Measurements from ENCODE around the gene HSPE1.
"Not testable (repeated sequence)": the region's sequence is repeated elsewhere in the genome, so short reads cannot be mapped to it uniquely, and the experiment has no call there.

Gene HSPE1

DNA sequence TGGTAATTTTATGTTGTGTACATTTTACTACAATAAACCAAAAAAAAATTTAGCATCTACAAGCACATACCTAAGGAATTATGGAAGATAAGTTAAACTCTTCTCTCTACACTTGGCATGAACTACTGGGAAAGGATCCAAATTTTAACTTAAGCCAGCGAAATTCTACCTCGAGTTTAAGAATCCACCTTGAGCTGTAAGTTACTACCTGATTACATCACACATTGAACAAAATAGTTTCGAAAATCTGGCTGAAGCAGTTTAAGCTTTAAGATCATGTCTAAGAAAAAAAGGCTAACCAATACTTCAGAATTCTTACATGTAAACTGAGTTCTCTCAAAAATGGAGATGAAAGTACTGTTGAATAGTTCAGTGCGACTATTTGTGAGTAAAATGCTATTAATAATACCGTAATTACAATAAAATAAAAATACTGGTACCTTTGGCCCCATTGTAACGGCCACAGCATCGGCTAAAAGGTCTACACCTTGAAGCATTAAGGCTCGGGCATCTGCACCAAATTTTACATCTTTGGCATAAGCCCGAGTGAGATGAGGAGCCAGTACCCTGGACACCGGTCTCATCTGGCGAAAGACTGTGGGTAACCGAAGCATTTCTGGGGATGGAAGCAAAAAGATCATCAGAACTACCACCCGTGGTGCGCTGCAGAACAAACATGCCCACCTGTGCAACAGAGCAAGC is 1.8 kb upstream of the HSPE1 start:
- no peak for DNase-seq (ENCODE audit: low read depth in 1 of 2, low spot score in 1 of 2)

DNA sequence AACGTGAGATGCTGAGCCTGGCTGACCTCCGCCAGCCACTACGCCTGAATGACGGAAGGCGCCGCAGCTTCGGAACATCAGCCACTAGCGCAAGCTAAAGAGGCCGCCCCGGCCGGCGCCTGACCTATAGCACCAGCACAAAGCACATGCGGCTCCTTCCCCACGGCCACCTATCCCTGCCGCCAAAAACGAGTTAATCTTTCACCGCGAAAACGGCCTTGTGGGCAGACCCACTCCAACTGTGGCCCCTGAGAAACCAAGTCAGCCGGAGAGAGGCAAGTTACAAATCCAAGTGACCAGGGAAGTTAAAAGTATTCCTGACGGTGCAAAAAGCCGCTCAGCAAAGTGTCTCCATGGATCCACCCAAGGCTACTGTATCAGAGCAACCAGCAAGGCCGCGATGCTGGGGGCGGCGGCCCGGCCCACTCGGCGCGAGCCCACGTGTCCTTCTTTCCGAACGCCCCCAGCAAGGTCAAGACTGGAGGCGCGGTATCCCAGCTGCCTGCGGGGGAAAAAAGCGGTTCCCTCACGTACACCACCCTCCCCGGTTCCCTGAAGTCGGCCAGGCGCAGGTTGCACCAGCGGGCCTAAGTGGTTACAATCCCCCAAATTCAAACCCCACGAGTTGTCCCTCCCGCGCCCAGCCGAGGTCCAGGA is 1.1 kb upstream of the HSPE1 start:
- DNase-seq (ENCODE audit: low read depth in 1 of 2, low spot score in 1 of 2), result peak; percentile 25 to 38

DNA sequence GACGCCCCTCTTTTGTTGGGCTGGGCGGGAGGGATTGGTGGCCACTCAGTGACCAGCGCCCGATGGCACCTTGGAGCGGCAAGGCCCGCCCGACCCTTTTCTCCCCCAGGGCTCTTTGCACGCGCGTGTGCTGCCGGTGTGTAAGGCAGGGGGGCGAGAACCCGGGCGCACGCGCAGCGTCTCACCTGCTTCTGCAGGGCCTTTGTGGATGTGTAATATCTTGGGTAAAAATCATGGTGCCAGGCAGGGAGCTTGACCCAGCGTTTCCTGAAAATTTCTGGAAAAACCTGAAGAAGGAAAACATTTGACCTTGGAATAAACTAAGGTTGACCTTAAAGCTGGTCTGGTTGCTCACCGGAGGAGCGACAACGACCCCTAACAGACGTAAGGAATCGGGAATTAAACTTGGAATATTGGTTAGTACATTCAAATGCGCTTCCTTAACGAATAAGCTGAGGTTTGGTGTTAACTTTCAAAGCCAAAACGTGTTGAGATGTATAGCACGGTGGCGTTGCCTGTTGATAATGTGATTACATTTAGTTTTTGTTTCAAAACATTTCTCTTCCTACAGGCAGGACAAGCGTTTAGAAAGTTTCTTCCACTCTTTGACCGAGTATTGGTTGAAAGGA is 438 bp downstream of the HSPE1 start:
- DNase-seq (ENCODE audit: low read depth in 1 of 2, low spot score in 1 of 2), result no peak

DNA sequence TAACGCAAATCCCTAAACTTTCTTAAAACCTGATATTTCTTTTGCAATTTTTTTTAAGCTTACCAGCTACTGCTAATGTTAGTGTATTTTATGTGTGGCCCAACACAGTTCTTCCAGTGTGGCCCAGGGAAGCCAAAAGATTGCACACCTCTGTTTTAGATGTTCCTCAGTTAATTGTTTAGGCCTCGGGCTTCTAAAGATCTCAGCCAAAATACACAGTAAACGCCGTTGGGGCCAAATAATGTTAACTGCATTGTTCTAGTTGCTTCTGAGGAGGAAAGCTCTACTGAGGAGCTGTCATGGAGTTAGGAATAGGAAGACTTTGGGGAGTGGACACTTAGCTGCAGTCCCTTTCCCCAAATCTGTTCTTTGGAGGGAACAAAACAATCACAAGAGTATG is 2.0 kb downstream of the HSPE1 start:
- no peak for DNase-seq (ENCODE audit: low read depth in 1 of 2, low spot score in 1 of 2)

DNA sequence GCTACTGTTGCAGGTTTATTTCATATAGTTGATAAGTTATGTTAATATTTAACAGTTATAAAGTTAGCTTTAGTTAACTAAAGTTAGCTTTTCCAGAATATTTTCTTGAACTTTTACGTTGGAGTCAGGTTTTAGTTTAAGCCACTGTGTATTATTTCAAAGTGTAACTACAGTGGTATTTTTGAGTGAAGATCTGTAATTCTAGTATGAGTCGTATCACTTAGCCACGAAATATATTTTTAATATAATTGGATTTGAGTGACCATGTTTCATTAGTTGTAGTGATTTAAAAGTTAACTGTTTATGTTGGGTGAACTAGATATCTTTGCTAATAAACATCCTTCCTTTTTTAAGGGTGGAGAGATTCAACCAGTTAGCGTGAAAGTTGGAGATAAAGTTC is 2.5 kb downstream of the HSPE1 start:
- DNase-seq (ENCODE audit: low read depth in 1 of 2, low spot score in 1 of 2), result no peak

DNA sequence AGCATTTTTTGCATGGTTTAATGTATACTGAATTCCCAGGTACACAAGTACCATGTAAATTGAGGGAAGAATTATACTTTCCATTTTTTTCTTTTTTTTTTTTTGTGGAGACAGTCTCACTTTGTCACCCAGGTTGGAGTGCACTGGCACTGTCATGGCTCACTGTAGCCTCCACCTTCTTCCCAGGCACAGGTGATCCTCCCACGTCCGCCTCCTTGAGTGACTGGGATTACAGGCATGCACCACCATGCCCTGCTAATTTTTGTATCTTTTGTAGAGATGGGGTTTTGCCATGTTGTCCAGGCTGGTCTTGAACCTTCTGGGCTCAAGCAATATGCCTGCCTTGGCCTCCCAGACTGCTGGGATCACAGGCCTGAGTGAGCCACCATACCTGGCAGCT is 3.8 kb downstream of the HSPE1 start:
- no peak for DNase-seq (ENCODE audit: low read depth in 1 of 2, low spot score in 1 of 2)

DNA sequence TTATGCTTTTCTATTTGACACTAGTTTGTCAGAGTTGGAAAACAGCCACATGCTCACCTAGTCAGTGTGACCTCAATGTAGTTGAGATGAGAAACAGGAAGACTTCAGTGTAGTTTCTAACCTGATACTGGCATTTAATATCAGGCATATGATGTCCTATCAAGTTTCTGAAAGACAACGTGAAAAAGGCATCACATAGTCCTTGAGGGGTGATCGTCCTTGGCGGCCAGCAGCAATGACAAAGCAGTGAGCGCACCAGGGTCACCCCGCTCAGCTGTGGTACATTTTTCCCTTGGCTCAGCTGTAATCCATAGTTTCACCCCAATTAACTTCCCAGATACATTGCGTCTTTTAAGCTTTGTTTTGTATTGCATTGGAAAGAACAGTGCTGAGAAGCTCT is 4.3 kb downstream of the HSPE1 start:
- DNase-seq (ENCODE audit: low read depth in 1 of 2, low spot score in 1 of 2), result no peak

DNA sequence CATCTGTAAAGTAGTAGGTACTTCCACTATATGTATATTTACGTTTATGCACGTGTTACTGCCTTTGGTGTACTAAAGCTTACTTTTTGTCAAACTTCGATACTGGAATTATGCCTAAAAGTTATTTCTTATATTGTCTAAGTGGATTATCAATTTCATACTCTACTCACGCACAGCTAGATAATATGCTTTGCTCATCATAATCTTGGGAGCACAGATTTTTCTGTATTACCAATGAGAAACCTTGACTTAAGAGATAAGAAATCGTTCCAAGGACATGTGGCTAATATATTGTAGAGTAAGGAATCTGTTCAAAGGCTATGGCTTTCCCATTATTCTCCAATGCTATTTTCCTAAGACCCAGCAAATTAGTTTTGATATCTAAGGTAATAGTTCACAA is 6.5 kb downstream of the HSPE1 start:
- DNase-seq (ENCODE audit: low read depth in 1 of 2, low spot score in 1 of 2), result no peak

DNA sequence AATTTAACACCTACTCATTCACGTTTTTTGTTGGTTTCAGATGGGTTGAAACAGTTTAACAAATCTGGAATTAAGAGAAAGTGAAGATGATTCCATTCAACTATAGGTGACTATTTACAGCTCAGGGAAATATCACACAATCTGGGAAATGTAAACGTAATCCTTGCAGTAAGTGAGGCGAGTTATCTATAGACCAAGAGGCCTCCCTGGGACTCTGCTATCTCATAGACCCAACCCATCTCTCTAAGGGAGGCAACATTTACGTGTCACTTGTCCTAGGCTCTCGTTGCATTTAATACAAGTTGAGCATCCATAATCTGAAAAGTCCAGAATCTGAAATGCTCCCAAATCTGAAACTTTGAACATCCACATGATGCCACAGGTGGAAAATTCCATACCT is 13.7 kb downstream of the HSPE1 start:
- DNase-seq (ENCODE audit: low read depth in 1 of 2, low spot score in 1 of 2), result no peak

DNA sequence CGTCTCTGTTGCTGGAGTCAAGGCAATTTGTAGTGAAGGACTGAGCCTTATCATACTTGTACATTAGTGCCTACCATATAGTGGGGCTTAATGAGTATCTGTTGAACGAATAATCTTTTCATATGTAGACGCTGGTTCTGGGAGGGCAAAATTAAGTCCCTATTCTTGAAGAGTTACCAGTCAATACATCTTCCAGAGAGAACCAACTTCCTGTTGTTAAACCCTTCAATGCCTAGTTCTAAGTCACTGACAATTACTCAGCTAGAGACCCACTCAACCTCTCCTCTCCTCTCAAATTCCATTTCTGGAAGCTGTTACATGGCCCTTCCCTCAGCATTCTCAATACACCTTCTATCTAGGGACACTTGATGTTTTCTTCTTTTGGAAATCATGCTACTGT is 14.6 kb downstream of the HSPE1 start:
- DNase-seq (ENCODE audit: low read depth in 1 of 2, low spot score in 1 of 2), result no peak

DNA sequence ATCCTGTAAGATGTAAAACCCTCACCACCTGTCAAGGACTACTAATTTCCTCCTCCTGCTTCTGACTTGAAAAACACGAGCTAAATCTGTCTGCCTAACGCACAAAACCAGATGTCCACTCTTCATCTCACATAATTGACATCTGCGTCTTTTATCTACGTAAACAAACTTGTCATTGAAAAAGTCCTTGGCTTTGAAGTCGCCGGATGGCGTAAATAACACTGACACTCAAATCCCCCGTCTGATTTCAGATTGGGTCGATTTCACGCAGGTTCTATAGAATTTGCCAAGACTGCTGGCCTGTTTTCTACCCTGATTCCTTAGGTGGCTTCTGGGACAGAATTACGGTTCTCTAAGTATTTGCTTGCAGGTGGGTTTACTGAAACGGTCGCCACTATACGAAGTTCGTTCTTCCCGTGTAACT is 15.1 kb downstream of the HSPE1 start:
- DNase-seq (ENCODE audit: low read depth in 1 of 2, low spot score in 1 of 2), result no peak

DNA sequence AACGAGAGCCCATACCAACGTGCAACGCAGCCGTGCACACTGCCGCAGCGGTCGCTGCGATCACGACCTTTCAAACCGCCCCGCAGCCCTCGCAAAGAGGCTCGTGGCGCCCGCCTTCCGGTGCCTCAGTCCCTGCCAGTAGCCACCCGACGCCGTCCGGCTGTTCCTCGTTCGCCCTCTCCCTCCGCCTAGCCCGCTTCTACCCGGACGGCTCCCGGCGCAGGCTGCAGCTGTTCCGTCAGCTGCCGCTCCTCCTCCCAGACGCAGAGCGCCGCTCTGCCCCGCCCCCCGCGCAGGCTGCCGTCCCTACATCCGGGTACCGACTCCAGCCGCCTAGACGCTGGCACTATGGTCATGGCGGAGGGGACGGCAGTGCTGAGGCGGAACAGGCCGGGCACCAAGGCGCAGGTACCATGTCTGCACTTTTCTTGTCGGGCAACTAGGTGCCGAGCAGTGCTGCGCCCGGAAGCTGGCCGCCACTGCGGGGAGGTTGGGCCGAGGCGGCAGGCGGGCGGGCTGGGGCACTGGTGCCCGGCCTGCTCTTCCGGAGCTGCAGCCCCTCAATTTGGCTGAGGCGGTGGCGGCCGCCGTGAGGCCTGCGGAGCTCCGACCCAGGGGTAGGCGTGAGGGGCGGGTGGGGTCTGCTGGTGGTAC is 15.7 kb downstream of the HSPE1 start, which contains the start of gene MOB4:
MOB4 (plus strand) TSS at position 328 of the 654 bp plus-strand sequence; CDS start at position 349, 21 bp downstream.
- DNase-seq (ENCODE audit: low read depth in 1 of 2, low spot score in 1 of 2), result peak; percentile 86 to 90

DNA sequence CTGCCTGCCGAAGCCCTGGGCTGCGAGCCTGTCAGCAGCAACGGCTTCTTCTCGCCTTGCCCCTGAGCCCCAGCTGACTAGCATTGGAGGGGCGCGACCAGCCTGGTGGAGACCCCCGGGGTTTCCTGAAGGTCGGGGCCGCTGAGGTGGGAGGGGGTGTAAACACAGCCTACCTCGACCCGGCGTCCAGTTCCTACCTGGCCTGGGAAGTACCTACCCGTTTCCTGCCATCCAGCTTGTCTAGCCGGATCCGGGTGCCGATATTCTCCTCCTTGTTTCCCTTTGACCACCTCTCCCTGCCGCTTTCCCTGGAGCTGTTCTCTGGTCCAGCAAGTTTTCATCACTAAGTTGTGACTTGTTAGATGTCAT is 16.2 kb downstream of the HSPE1 start:
- DNase-seq (ENCODE audit: low read depth in 1 of 2, low spot score in 1 of 2), result peak in 1 of 2 donors; percentile 13

DNA sequence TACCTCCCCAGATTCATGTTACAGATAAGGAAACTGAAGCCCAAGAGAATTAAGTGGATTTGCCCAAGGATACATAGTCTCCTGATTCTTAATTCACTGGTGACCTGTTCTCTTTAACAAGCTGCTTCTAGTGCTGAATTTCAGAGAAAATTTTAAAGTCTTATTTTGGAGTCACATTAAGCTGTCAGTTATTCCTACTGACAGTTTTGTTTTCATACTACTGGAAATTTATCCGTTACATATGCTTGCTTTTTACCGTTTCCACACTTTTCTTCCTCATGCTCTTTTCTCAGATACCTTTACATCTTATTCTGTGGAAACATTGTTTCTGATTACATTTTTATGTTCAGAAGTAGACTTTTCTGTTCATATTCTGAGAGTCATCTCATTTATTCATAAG is 17.0 kb downstream of the HSPE1 start:
- no peak for DNase-seq (ENCODE audit: low read depth in 1 of 2, low spot score in 1 of 2)

DNA sequence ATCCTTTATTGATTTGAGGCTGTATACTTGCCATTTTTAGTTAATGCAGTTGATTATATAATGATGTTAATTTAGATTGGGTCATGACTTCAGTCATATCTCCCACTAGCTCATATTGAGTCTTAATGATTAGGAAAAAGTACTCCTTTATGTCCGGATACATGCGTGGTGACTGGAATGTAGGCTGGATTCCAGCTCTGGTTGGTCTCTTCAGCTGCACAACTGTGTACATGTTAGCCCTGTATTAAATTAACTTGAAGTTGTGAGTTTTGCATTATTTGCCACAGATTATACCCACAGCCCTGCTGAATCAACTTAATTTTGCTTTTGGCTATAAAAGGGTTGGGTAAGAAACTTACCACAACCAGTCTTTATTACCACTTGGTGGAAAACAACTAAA is 38.2 kb downstream of the HSPE1 start:
- DNase-seq (ENCODE audit: low read depth in 1 of 2, low spot score in 1 of 2), result no peak

DNA sequence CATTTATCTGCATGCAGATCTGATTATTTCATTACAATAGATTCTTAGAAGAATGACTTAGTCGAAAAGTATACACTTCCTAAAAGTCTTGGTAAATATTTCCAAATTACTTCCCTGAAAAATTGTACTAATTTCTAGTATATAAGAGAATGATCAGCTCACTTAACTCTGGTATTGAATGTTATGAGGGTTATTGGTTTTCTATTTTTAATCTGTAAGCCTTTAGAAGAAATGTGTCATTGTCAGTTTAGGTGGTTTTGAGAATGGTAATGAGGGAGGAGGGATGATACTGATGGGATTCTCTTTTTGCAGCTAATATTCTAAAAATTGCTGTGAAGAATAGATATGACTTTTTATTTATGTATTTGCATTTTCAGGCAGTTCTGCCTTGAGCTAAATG is 39.6 kb downstream of the HSPE1 start:
- no peak for DNase-seq (ENCODE audit: low read depth in 1 of 2, low spot score in 1 of 2)

DNA sequence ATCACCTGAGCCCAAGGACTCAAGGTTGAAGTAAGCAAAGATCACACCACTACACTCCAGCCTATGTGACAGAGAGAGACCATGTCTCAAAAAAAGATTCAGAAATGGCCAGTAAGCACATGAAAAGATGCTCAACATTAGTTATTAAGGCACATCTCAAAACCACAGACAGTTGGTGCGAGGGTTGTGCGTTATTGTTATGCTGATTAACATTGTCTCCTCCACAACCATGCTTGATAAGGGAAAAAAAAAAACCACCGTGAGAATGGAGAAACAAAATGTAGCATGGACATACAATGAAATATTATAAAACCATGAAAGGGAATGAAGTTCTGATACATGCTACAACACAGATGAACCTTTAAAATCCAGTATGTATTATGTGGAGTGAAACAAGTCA is 43.0 kb downstream of the HSPE1 start:
- no peak for DNase-seq (ENCODE audit: low read depth in 1 of 2, low spot score in 1 of 2)

DNA sequence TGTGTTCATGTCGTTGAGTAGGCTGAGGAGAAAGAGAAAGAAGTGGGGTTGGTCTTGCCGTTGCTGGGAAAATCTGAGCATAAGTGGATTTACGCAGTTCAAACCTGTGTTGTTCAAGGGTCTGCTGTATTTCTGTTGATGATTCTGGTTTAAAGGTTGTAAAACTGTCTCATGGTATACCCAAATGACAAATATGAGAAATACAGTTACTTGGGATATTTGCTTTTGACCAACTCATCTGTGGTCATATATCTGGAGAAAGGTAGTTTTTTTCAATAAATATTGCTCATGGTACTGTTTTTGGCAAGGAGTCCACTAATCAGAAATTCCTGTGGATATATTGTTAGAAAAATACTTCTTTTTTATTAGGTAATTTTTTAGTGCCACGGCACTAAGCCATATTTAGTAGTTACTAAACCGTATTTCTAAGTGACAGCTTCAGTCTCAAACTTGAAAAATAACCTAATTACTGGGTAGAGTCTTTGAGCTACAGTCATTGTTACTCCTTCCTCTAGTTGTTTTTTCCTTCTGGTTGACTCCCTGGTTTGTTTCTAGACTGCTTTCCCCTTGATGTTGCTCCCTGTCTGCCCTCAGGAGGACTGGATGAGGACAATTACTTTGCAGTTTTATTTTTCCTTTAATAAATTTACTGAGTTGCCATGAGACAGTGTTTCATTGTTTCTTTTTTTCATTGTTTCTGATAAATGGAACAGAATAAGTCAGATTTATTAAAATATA is 47.2 kb downstream of the HSPE1 start:
- DNase-seq (ENCODE audit: low read depth in 1 of 2, low spot score in 1 of 2), result no peak

DNA sequence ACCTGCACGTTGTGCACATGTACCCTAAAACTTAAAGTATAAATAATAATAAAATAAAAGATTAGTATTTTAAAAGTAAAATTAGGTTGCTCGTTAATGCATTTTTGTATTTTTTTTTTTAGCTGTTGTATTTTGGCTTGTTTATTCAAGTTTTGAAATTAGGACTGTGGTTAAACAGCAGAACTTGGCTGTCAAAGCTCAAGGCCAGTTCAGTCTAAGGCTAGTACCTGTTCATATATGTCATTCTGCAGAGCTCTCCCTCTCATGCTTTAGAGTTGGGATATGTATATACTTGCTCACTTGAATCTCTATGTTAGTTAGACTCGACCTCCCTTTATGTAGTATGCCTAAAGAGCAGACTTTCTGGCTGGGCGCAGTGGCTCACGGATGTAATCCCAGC is 48.4 kb downstream of the HSPE1 start:
- no peak for DNase-seq (ENCODE audit: low read depth in 1 of 2, low spot score in 1 of 2)

DNA sequence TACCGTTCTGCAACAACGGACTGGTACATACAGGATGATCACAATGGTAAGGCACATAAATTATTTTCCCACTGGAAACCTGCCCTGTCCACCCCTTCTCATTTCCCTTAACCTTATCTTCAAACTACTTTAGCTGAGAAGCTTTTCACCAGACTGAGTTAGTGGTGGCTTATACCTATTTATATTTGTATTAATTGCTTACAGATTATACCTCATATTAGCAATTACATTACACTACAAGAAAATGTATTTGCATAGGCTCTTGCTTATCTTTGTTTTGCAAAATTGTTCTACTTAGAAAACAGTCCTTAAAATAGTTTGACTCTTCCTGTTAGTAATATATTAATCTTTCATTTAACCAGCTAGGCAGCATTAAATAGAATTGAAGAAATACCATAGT is 51.1 kb downstream of the HSPE1 start:
- not testable (repeated sequence) for DNase-seq (ENCODE audit: low read depth in 1 of 2, low spot score in 1 of 2)
